Measurements from ENCODE around the gene PUM1. TPM values are rescaled to one million over a fixed set of nuclear protein-coding genes. Genes with fewer than 3 reads are reported as not detected.
A peak's percentile ranks its signal among the peaks of the same experiment; 100 is the strongest.

PUM1 gene
- total and polyA plus RNA-seq, 10 of the 15 experiments (the other 5 are each of a cell fraction or from before 2014, with no cell fraction given): 21.4 to 75.3 (median 42.4) TPM

DNA sequence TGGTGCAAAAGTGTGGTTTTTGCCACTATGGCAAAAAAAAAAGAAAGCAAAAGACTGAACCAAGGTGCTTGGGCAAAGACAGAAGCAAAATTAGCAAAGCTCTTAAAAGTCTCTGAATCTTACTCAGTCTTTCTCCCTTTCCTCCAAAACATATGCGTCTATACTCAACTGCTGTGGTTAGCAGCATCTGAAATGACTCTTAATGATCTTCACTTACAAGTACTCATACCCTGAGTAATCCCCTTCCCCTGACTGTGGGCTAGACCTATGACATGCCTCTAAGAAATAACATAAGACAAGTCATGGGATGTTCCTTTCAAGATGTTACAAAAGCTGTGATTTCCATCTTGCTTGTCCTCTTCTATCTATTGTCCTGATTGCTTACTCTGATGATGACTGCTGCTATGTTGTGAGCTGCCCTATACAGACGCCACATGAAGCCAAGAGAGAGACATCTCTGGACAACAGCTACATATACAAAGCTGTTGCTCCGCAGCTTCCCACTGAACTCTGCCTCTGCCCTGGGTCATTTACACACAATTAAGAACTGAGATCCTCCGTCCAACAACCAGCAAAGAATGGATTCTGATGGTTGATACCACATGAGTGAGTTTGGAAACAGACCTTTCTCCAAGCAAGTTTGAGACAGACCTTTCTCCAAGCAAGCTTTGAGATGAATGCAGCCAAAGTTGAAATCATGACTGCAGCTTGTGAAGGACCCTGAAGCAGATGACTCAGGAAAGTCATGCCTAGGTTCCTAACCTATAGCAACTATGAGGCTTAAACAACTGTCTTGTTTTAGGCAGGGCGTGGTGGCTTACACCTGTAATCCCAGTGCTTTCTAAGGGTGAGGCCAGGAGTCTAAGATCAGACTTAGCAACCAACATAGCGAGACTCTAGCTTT lies 55.2 kb downstream of the PUM1 start:
- WGBS (ENCODE audit: insufficient coverage, insufficient replicate concordance, low lambda C conversion rate, missing lambda C conversion rate): 55% methylated on average over 6 of the region's 6 CpGs
- TF ChIP-seq EGR1 (IDR thresholded peaks at IDR 0.05; ENCODE audit: borderline replicate concordance in 1 of 2, low read depth in 2 of 2, low read length in 2 of 2) (no peak), MTA2 (IDR thresholded peaks at IDR 0.05; ENCODE audit: low read depth) (peak; percentile 62; the same call in 1 of the 2 replicates), EP300 (IDR thresholded peaks at IDR 0.05; ENCODE audit: borderline replicate concordance in 1 of 2, control insufficient read depth in 1 of 2, low read depth in 2 of 2, low read length in 2 of 2) (peak in 1 of 2 experiments; percentile 43; a peak in 1 of 4 replicates), STAT3 (IDR thresholded peaks at IDR 0.05; ENCODE audit: low read depth, low read length) (0 out of 2 replicates have a peak, but pooled peaks have one; percentile 47), BCL3 (IDR thresholded peaks at IDR 0.05; ENCODE audit: borderline replicate concordance, insufficient read depth, low read depth, low read length, poor library complexity, severe bottlenecking) (peak; percentile 25), MEF2A (IDR thresholded peaks at IDR 0.05; ENCODE audit: insufficient read depth, low read depth, low read length) (no peak), NFIC (IDR thresholded peaks at IDR 0.05; ENCODE audit: low read depth, low read length) (no peak), BCL11A (IDR thresholded peaks at IDR 0.05; ENCODE audit: low read depth, low read length) (0 out of 2 replicates have a peak, but pooled peaks have one; percentile 24), CBFB (IDR thresholded peaks at IDR 0.05; ENCODE audit: low read depth) (peak; percentile 70; the same call in 1 of the 2 replicates), CHD2 (IDR thresholded peaks at IDR 0.05; ENCODE audit: borderline replicate concordance, low read depth, low read length) (no peak), E2F4 (IDR thresholded peaks at IDR 0.05; ENCODE audit: low read depth, low read length) (no peak), RELB (IDR thresholded peaks at IDR 0.05; ENCODE audit: low read depth) (0 out of 2 replicates have a peak, but pooled peaks have one; percentile 50), IRF4 (IDR thresholded peaks at IDR 0.05; ENCODE audit: low read depth, low read length) (peak; percentile 55; the same call in 1 of the 2 replicates), NR2C1 (IDR thresholded peaks at IDR 0.05) (no peak), ZNF384 (IDR thresholded peaks at IDR 0.05; ENCODE audit: borderline replicate concordance, low read depth, low read length) (peak; percentile 34; the same call in 1 of the 2 replicates), IKZF2 (IDR thresholded peaks at IDR 0.05) (0 out of 4 replicates have a peak, but pooled peaks of 1 of the 2 experiments have one; percentile 32), JUND (IDR thresholded peaks at IDR 0.05; ENCODE audit: low read depth, low read length) (0 out of 2 replicates have a peak, but pooled peaks have one; percentile 28)

More for the DNA sequence above, 55.2 kb downstream of the PUM1 start:
- ATAC-seq: peak; percentile 83
- Histone ChIP-seq H3K9me3 (replicated peaks; ENCODE audit: control insufficient read depth, insufficient read depth, low read length) (no peaks in the 10 kb centered on the region), H3K27ac (ENCODE audit: control insufficient read depth, insufficient read depth) (peak overlapping the region; percentile 43), H3K79me2 (ENCODE audit: control insufficient read depth, insufficient read depth, low read length) (peaks cover 86% of the 10 kb centered on the region), H3K4me2 (ENCODE audit: control insufficient read depth, insufficient read depth) (peak overlapping the region; percentile 26; the same call in 1 of the 2 replicates), H3K4me1 (ENCODE audit: control insufficient read depth, insufficient read depth, low read length) (peaks cover 32% of the 10 kb centered on the region), H3K4me3 (no peak overlapping the region), H3K27me3 (replicated peaks in 1 of 2; ENCODE audit: control insufficient read depth in 2 of 2, insufficient read depth in 2 of 2, low read length in 1 of 2) (no peaks in the 10 kb centered on the region), H3K36me3 (ENCODE audit: control insufficient read depth in 2 of 2, insufficient read depth in 2 of 2, low read length in 1 of 2) (peaks cover 4 to 8% of the 10 kb centered on the region in 2 experiments; a peak in 3 of 4 replicates), H3K9ac (ENCODE audit: control insufficient read depth, insufficient read depth, low read length) (no peak overlapping the region), H4K20me1 (ENCODE audit: control insufficient read depth, insufficient read depth) (peaks cover 7% of the 10 kb centered on the region), H2AFZ (ENCODE audit: control insufficient read depth, low read depth, low read length) (no peak overlapping the region)
- ChIA-PET RAD21 (ENCODE audit: unreplicated experiment) (interaction anchor here (1.2 to 1.8 kb wide), 2 partner anchors 11 to 53 kb away, joined by 3 to 5 read pairs; no protein-coding TSS in a partner anchor), POLR2A (interaction anchor here (0.6 to 1.7 kb wide), 7 partner anchors 9 to 1978 kb away, joined by 3 to 8 read pairs (median 3); no protein-coding TSS in a partner anchor), SMC1A (ENCODE audit: uncharacterized antibody, unreplicated experiment) (interaction anchor here (0.7 to 2.6 kb wide), 10 partner anchors 10 to 55 kb away, joined by 3 to 11 read pairs (median 4); partner anchors contain the start of gene PUM1), CTCF (interaction anchor here (0.7 to 2.3 kb wide), 4 partner anchors 11 to 78 kb away, joined by 3 to 9 read pairs (median 4); no protein-coding TSS in a partner anchor)
- BruUV-seq (replicated peaks): no TSS peak
- DNase-seq (ENCODE audit: low read depth, low spot score): peak; percentile 44
- no peak for FAIRE-seq
- intact Hi-C loops (cut with micrococcal nuclease; ENCODE audit: unreplicated experiment) (loop anchor here (5.0 kb wide), 1 partner anchor 52 kb away; no protein-coding TSS in a partner anchor), in situ Hi-C loops (cut with MboI) (no loop called here)

Measured in GM12878 (cell line).